Central memory CD8-positive, alpha-beta T cell (primary cell): ENCODE measurements around the gene ADARB2.
"Not testable (repeated sequence)": the region's sequence is repeated elsewhere in the genome, so short reads cannot be mapped to it uniquely, and the experiment has no call there.

ENCODE experiments used
- ATAC-seq: fragments of 150-1000 bp; cut with Tn5 transposase; replicated peaks from 2 replicates; pipeline ENCODE4 v1.10.0; 2022; ENCODE audit warnings: mild to moderate bottlenecking, moderate FRiP score, moderate number of reproducible peaks; ENCODE audit not compliant: poor library complexity, severe bottlenecking; ENCODE audit errors: extremely low read depth
- DNase-seq, 2 donors: peaks; one replicate each; pipeline ENCODE4 v3.0.0; 2021; ENCODE audit warnings: low spot score in 2 of 2
- H3K27ac Mint-ChIP-seq: one replicate; pipeline ENCODE4 v1.8.0; 2022; ENCODE audit warnings: low read depth, mild to moderate bottlenecking, moderate library complexity, mixed read lengths
- H3K27me3 Mint-ChIP-seq: one replicate; pipeline ENCODE4 v1.8.0; 2022; ENCODE audit warnings: mixed read lengths
- H3K36me3 Mint-ChIP-seq: one replicate; pipeline ENCODE4 v1.8.0; 2022; ENCODE audit warnings: mild to moderate bottlenecking, moderate library complexity, mixed read lengths; ENCODE audit not compliant: insufficient read depth
- H3K4me1 Mint-ChIP-seq: one replicate; pipeline ENCODE4 v1.8.0; 2022; ENCODE audit warnings: mixed read lengths
- H3K4me3 Mint-ChIP-seq: one replicate; pipeline ENCODE4 v1.8.0; 2022; ENCODE audit warnings: mild to moderate bottlenecking, moderate library complexity, mixed read lengths
- H3K9me3 Mint-ChIP-seq: one replicate; pipeline ENCODE4 v1.8.0; 2022; ENCODE audit warnings: mixed read lengths

ADARB2 gene

DNA sequence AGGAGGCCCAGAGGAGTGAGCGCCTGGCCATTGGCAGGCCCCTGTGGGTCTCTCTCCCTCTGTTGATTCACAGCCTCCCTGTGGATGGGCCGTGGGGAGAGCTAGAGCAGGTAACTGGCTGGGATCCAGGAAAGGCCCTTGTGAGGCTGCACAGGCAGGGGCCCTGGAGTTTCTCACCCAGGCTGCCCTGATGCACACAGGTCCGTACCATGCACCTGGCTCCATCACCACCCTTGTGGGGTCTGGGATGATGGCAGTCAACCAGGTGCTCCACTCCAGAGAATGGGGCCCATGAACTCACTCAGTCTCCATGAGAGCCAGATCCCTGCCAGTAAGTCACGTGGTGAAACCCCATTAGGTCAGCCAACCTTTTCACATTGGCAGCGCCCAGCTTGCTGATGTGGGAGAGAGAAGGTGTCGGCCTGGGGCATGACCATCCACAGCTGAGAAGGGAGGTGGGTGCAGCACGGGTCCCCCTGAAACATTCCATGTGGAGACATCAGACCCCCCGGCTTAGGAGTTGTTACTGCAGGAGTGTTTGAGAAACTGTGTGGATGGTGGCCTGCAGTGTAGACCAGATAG is 320.8 kb downstream of the ADARB2 start:
- no peak for DNase-seq
- Mint-ChIP-seq H3K9me3 (no peaks in the 10 kb centered on the region), H3K36me3 (no peaks in the 10 kb centered on the region), H3K4me1 (peaks cover 11% of the 10 kb centered on the region), H3K4me3 (no peak overlapping the region), H3K27me3 (peaks cover 26% of the 10 kb centered on the region), H3K27ac (no peak overlapping the region)
- ATAC-seq = no peak

DNA sequence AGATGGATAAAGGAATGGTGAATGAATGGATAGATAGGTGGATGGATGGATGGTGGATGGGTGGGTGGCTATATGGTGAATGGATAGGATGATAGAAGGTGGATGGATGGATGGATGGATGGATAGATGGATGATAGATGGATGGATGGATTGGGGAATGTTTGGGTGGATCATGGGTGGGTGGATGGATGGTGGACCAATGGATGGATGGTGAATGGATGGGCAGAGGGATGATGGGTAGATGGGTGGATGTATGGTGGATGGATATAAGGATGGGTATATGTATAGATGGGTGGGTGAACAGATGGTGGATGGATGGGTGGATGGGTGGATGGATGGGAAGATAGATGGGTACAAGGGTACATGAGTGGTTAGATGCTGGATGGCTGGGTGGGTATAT is 322.4 kb downstream of the ADARB2 start:
- no peaks in the 10 kb centered on the region for H3K4me1 Mint-ChIP-seq
- H3K27ac Mint-ChIP-seq = no peak overlapping the region
- no peaks in the 10 kb centered on the region for H3K36me3 Mint-ChIP-seq
- H3K4me3 Mint-ChIP-seq = no peak overlapping the region
- H3K9me3 Mint-ChIP-seq = no peaks in the 10 kb centered on the region
- no peak for ATAC-seq
- H3K27me3 Mint-ChIP-seq = peaks cover 9% of the 10 kb centered on the region
- DNase-seq = no peak

DNA sequence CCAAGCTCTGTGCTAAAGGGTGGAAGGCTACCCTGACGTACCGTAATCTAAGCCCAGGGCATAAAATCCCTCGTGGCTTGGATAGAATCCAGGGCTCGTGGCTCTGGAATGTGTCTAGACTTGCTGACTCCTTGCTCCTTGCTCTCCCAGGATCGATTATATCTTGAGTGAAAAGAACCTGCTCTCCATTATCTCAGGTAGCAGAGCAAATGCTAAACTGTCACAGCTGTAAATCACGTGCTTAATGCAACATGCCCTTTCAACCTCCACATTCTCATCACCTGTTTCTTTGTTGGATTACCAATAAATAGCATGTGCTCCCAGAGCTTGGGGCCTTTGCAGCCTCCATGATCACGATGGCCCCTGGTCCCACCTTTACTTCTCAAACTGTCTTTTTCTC is 323.0 kb downstream of the ADARB2 start:
- H3K27ac Mint-ChIP-seq, H3K27me3 Mint-ChIP-seq, H3K4me1 Mint-ChIP-seq, ATAC-seq, H3K9me3 Mint-ChIP-seq, H3K4me3 Mint-ChIP-seq, H3K36me3 Mint-ChIP-seq, DNase-seq: not testable (repeated sequence)

DNA sequence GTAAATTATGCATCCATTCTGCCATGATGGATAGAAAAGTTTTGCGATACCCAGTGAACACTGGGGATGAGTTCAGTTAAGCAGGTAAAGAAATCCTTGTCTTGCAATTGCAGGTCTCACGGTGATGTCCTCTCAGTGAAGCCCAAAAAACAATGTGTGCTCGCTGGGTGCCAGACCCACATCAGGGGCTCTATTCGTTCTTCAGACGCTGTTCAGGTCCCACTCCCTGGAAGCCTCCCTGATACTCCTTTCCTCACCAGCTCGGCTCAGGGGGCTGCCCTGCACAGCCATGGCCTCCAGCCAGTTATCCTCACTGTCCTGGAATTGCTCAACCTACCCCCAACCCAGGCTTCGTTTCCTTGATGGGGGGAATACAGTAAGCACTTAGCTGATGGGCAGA is 323.5 kb downstream of the ADARB2 start:
- no peaks in the 10 kb centered on the region for H3K36me3 Mint-ChIP-seq
- H3K27ac Mint-ChIP-seq = no peak overlapping the region
- no peak for ATAC-seq
- no peak overlapping the region for H3K4me3 Mint-ChIP-seq
- DNase-seq = no peak
- no peaks in the 10 kb centered on the region for H3K9me3 Mint-ChIP-seq
- H3K27me3 Mint-ChIP-seq = peaks cover 9% of the 10 kb centered on the region
- no peaks in the 10 kb centered on the region for H3K4me1 Mint-ChIP-seq

DNA sequence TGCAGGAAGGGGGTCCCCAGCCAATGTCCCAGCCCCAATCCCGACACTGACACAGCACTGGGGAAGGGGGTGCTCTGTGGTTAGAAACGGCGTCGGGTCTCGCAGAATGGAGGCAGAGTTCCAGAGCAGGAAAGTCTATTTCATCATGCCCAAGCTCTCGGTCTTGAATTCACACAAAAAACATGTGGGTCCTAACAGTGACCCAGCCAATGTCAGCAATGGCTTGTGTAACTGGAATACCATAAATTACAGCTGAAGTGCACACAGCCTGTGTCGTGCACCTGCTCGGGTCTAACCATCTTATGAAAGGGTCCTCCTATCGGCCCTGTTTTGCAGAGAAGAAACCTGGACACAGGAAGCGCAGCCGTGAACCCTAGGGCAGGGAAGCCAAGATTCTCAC is 324.1 kb downstream of the ADARB2 start:
- DNase-seq (no peak), ATAC-seq (no peak)
- H3K27ac Mint-ChIP-seq = no peak overlapping the region
- no peaks in the 10 kb centered on the region for H3K9me3 Mint-ChIP-seq
- no peaks in the 10 kb centered on the region for H3K36me3 Mint-ChIP-seq
- H3K4me3 Mint-ChIP-seq = no peak overlapping the region
- no peaks in the 10 kb centered on the region for H3K4me1 Mint-ChIP-seq
- peaks cover 9% of the 10 kb centered on the region for H3K27me3 Mint-ChIP-seq

DNA sequence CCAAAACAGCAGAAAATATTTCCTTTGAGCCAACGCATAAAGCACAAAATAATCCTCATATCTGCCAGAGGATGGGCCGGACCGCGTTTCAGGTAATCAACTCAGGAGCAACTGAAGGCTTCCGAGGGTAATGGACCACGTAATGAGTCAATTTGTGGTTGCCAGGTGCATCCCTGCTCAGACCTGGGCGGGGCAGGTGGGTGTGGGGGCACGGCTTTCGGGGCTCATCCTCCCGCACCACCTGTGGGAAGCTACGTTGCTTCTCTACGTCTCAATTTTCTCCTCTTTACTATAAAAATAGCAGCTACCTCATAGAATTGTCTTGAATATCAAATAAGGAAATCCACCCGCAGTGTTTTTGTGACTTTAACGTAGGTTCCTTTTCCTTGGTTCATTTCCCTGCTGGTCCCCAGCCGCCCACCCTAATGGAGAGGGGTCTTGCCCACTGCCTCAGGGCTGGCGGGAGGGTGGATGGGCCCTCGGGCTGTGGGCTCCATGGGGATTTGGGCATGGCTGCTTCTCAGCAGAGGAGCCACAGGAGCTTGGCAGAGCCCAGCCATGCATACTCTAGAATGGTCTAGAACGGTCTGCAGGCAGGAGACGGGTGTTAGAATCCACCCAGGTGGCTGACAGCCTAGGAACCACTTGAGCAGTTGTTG is 324.7 kb downstream of the ADARB2 start:
- H3K4me1 Mint-ChIP-seq = no peaks in the 10 kb centered on the region
- H3K4me3 Mint-ChIP-seq = no peak overlapping the region
- ATAC-seq (no peak), DNase-seq (no peak)
- peaks cover 9% of the 10 kb centered on the region for H3K27me3 Mint-ChIP-seq
- no peak overlapping the region for H3K27ac Mint-ChIP-seq
- H3K9me3 Mint-ChIP-seq = no peaks in the 10 kb centered on the region
- H3K36me3 Mint-ChIP-seq = no peaks in the 10 kb centered on the region

DNA sequence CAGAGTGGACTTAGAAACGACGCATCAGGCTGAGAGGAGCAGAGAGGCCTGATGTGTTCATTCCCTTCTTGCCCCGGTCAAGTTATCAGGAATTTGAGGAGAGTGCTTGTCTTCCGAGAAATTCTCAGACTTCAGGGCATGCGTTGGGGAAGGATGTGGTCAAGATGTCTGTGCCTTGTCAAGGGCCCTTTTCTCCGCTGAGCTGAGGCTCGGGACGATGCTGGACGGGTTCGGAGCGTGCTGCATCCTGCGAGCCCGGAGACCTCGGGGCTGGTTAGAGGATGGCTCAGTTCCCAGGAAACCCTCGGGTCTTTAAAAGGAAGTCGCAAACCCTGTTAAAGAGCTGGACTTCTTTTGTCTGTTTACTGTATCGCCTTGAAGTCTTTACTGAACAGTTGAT is 325.4 kb downstream of the ADARB2 start:
- no peak for ATAC-seq
- Mint-ChIP-seq H3K4me3 (no peak overlapping the region), H3K27me3 (peaks cover 9% of the 10 kb centered on the region), H3K27ac (no peak overlapping the region), H3K4me1 (no peaks in the 10 kb centered on the region), H3K9me3 (no peaks in the 10 kb centered on the region), H3K36me3 (no peaks in the 10 kb centered on the region)
- DNase-seq = no peak

DNA sequence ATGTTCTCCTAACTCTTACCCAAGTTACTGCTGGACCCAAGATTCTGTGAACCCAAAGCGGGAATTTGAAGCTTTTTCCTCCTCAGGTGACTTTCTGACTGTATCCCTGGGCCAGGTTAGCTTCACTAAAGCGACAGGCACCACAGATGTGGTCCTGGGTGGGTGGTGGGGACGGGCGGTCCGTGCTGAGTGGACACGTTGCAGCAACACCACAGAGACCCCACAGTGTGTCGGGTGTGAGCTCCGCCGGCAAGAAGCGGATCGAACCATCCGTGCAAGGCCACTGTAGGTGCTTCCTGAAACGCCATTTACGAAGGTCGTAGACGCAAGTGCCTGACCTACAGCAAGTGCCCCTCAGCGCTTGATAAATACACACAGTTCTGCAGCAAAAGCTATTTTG is 325.9 kb downstream of the ADARB2 start:
- H3K4me3 Mint-ChIP-seq = no peak overlapping the region
- no peak for DNase-seq
- no peak overlapping the region for H3K27ac Mint-ChIP-seq
- H3K9me3 Mint-ChIP-seq = no peaks in the 10 kb centered on the region
- H3K4me1 Mint-ChIP-seq = no peaks in the 10 kb centered on the region
- peaks cover 9% of the 10 kb centered on the region for H3K27me3 Mint-ChIP-seq
- H3K36me3 Mint-ChIP-seq = no peaks in the 10 kb centered on the region
- no peak for ATAC-seq

DNA sequence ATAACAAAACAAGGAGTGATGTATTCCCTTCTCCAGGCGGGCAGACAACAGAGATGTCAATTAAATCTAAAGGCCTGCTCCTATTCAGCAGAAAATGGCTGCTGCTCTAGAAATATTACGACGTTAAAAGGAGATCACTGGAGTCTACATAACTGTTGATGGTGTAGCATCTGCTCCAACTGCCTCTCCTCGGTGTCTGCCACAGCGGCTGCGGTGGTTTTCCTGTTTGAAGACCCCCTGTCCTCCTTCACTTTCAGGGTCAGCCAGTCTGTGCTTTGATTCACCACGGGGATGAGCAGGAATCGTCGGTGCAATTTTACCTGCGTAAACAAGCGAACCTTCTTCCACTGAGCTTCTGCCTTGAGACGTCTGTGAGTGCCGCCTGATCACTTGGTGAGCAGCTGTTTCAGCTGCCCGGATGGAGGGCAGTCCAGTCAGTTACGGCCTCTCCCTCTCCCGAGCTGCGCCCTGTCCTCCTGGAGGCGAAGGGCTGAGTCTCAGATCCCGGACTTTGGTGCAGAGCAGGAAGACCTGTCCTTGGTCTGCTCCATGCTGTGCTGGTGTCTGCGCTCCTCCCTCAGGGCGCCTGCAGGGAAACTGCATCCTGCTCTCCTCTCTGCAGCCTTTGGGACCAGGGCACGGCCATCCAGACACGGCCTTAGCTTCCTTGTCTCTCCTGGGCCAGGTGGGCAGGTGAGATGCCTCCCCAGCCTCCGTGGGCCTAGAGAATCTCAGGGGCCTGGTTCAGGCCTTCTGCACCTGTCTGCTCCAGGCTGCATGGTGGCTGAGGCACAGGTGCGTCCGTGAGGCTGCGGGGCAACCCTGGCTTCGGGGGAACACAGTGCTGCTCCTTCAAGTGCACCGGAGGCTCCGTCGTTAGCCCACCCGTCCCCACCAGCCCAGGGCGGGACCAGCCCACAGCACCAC is 326.6 kb downstream of the ADARB2 start:
- ATAC-seq (no peak), DNase-seq (no peak)
- Mint-ChIP-seq H3K27me3 (peaks cover 16% of the 10 kb centered on the region), H3K36me3 (no peaks in the 10 kb centered on the region), H3K4me1 (no peaks in the 10 kb centered on the region), H3K9me3 (no peaks in the 10 kb centered on the region), H3K4me3 (no peak overlapping the region), H3K27ac (no peak overlapping the region)

DNA sequence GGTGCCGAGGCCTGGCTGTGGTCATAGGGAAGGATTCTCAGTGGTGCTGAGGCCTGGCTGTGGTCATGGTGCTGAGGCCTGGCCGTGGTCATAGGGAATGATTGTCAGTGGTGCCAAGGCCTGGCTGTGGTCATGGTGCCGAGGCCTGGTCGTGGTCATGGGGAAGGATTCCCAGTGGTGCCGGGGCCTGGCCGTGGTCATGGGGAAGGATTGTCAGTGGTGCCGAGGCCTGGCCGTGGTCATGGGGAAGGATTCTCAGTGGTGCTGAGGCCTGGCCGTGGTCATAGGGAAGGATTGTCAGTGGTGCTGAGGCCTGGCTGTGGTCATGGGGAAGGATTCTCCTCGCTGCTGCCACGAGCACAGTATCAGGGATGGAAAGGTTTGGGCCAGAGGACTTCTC is 327.3 kb downstream of the ADARB2 start:
- Mint-ChIP-seq H3K4me1 (no peaks in the 10 kb centered on the region), H3K27me3 (peaks cover 23% of the 10 kb centered on the region), H3K4me3 (no peak overlapping the region), H3K27ac (no peak overlapping the region), H3K36me3 (no peaks in the 10 kb centered on the region), H3K9me3 (no peaks in the 10 kb centered on the region)
- ATAC-seq (no peak), DNase-seq (no peak)

DNA sequence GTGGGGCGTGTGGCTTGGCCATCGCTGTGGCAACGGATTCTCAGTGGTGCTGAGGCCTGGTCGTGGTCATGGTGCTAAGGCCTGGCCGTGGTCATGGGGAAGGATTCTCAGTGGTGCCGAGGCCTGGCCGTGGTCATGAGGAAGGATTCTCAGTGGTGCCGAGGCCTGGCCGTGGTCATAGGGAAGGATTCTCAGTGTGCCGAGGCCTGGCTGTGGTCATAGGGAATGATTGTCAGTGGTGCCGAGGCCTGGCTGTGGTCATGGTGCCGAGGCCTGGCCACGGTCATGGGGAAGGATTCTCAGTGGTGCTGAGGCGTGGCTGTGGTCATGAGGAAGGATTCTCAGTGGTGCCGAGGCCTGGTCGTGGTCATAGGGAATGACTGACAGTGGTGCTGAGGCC is 327.9 kb downstream of the ADARB2 start:
- no peak overlapping the region for H3K27ac Mint-ChIP-seq
- H3K4me1 Mint-ChIP-seq = no peaks in the 10 kb centered on the region
- no peaks in the 10 kb centered on the region for H3K9me3 Mint-ChIP-seq
- H3K27me3 Mint-ChIP-seq = peaks cover 29% of the 10 kb centered on the region
- H3K36me3 Mint-ChIP-seq = no peaks in the 10 kb centered on the region
- DNase-seq (no peak), ATAC-seq (no peak)
- no peak overlapping the region for H3K4me3 Mint-ChIP-seq

DNA sequence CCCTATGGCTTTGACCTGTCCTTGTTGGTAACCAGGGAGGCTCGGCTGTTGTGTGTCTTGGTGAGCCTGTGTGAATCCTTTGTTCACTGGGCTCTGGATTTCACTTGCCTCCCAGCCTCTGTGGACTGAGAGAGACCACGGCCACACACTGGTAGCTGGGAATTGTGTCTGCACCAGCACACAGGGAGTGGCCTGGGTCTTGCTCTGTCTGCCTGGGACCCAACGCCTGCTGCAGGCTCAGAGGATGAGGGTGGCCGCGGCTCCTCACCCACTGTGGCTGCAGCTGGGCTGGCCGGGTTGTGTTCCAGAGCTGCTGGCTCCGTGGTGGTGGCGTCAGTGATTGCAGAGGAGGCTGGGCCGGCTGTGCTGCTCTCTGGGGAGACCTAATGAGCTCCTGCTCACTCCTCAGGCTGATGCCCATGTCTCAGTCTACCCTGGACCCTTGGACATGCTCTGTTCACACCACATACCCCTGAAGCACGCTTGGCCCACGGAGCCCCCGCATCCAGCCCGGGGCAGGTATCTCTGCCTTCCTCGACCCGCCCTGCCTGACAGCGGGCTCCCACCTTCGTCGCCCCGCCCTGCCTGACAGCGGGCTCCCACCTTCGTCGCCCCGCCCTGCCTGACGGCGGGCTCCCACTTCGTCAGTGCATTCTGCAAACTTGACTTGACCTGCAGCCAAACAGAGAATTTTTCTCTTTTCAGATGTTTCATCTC is 328.5 kb downstream of the ADARB2 start:
- Mint-ChIP-seq H3K27me3 (peaks cover 32% of the 10 kb centered on the region), H3K4me1 (no peaks in the 10 kb centered on the region), H3K9me3 (no peaks in the 10 kb centered on the region), H3K36me3 (no peaks in the 10 kb centered on the region), H3K4me3 (no peak overlapping the region), H3K27ac (no peak overlapping the region)
- ATAC-seq = no peak
- DNase-seq = no peak
